Measurements from ENCODE around the gene KRT33A.
A peak's percentile ranks its signal among the peaks of the same experiment; 100 is the strongest.
"Not testable (repeated sequence)": the region's sequence is repeated elsewhere in the genome, so short reads cannot be mapped to it uniquely, and the experiment has no call there.

Gene KRT33A

GRCh38 chr17:41360296-41360995 is 9.8 kb upstream of the KRT33A start:
- DNase-seq, result no peak

- DNase-seq, result no peak
Measured at GRCh38 chr17:41354536-41354935, 3.9 kb upstream of the KRT33A start.

- no peak for DNase-seq
Measured at GRCh38 chr17:41352597-41353366, 2.2 kb upstream of the KRT33A start.

GRCh38 chr17:41351177-41351576 is 549 bp upstream of the KRT33A start:
- DNase-seq, result no peak

GRCh38 chr17:41347869-41348760 is 2.5 kb downstream of the KRT33A start:
- DNase-seq, result no peak

GRCh38 chr17:41346421-41346820 is 4.2 kb downstream of the KRT33A start:
- not testable (repeated sequence) for DNase-seq

- no peak for DNase-seq
Measured at GRCh38 chr17:41345992-41346391, 4.6 kb downstream of the KRT33A start.

- DNase-seq, result no peak
Measured at GRCh38 chr17:41343029-41343428, 7.6 kb downstream of the KRT33A start.

GRCh38 chr17:41340934-41341861 is 9.4 kb downstream of the KRT33A start:
- peak; percentile 65 for DNase-seq

- DNase-seq, result no peak
Measured at GRCh38 chr17:41340494-41340893, 10.1 kb downstream of the KRT33A start.

- no peak for DNase-seq
Measured at GRCh38 chr17:41339571-41340172, 11.0 kb downstream of the KRT33A start.

GRCh38 chr17:41338961-41339485 is 11.6 kb downstream of the KRT33A start:
- no peak for DNase-seq

GRCh38 chr17:41335747-41336146 is 14.9 kb downstream of the KRT33A start:
- DNase-seq, result no peak

GRCh38 chr17:41334385-41335305 is 16.0 kb downstream of the KRT33A start:
- DNase-seq, result no peak

- no peak for DNase-seq
Measured at GRCh38 chr17:41333836-41334235, 16.8 kb downstream of the KRT33A start.

GRCh38 chr17:41333098-41333497 is 17.5 kb downstream of the KRT33A start:
- DNase-seq, result no peak

- DNase-seq, result no peak
Measured at GRCh38 chr17:41332239-41332638, 18.4 kb downstream of the KRT33A start.

GRCh38 chr17:41331606-41332005 is 19.0 kb downstream of the KRT33A start:
- DNase-seq, result no peak

GRCh38 chr17:41329279-41329948 is 21.2 kb downstream of the KRT33A start:
- peak; percentile 64 for DNase-seq

- DNase-seq, result no peak
Measured at GRCh38 chr17:41328207-41328606, 22.4 kb downstream of the KRT33A start.

Data from activated CD8-positive, alpha-beta memory T cell treated with anti-CD3 and anti-CD28 coated beads for 24 hours (primary cell).